AG09319 (cell line): ENCODE data around the gene KMT5C.

Source experiments
- DNase-seq: peaks from one replicate; pipeline ENCODE4 v3.0.0-alpha.2; 2010; ENCODE audit warnings: low read depth; ENCODE audit errors: extremely low read depth
- TF ChIP-seq, protein P1 (sequence below): IDR thresholded peaks from 2 replicates; pipeline ENCODE4 v1.5.1; 2011; ENCODE audit warnings: low read depth, mild to moderate bottlenecking, inconsistent platforms, low read length, moderate library complexity

The KMT5C gene

DNA sequence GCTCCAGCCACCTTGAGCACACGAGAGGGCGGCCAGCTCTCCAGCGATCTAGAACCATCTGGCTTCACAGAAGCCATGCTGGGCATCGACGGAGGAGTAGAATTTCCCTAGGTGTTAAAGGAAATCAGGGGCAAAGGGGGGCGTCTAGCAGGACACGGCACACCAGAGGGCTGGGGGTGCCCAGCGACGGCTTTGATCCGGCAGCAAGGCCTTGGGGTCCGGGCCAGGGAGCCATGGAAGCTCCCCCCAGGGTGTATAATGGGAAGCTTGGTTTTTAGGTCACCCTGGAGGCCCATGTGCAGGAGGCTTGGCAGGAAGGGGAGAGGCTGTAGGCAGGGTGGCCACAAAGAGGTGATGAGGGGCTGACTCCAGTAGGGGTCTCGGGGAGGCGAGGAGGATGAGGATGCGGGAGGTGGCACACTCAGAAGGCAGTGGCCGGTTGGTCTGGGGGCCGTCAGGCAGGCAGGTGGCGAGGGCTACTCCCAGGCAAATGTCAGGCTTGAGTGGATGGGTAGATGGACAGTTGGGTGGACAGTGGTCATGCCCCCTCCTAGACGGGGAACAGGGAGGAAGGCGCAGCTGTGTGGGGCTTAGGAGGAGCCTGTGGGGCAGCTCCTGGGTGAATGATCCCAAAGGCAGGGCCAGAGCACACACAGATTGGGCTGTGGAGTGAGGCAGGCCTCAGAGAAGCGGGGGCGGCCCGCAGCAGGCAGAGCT is 5.6 kb downstream of the KMT5C start:
- no peak for DNase-seq
- TF ChIP-seq, protein P1, sequence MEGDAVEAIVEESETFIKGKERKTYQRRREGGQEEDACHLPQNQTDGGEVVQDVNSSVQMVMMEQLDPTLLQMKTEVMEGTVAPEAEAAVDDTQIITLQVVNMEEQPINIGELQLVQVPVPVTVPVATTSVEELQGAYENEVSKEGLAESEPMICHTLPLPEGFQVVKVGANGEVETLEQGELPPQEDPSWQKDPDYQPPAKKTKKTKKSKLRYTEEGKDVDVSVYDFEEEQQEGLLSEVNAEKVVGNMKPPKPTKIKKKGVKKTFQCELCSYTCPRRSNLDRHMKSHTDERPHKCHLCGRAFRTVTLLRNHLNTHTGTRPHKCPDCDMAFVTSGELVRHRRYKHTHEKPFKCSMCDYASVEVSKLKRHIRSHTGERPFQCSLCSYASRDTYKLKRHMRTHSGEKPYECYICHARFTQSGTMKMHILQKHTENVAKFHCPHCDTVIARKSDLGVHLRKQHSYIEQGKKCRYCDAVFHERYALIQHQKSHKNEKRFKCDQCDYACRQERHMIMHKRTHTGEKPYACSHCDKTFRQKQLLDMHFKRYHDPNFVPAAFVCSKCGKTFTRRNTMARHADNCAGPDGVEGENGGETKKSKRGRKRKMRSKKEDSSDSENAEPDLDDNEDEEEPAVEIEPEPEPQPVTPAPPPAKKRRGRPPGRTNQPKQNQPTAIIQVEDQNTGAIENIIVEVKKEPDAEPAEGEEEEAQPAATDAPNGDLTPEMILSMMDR: no peak

DNA sequence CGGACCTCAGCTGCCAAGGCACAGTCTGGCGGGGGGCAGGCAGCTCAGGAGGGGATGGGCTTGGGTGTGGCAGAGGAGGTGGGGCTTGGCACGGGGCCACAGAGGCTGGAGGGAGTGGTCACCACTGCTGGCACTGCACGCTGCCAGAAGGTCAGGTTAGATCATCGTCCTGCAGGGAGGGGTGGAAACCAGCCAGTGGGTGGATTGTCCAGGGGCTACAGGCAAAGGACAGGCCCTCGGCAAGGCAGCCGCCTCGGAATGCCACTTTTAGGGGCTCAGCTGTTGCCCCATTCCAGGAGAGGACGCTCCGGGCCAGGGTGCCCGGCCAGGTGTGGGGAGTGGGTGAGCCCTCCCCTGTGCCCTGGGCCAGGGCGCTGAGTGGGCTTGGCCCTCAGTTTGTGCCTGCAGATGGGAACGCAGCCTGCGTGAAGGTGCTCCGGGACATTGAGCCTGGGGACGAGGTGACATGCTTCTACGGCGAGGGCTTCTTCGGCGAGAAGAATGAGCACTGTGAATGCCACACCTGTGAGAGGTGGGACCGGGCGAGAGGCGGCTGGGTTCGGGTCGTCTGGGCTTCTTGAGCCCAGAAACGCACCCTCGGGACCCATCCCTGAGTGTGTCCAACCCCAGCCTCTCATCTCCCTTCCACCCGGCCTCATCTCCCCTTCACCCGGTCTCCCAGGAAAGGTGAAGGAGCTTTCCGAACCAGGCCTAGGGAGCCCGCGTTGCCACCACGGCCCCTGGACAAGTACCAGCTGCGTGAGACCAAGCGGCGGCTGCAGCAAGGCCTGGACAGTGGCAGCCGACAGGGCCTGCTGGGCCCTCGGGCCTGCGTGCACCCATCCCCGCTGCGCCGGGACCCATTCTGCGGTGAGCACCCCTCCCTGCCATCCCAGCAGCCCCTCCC is 6.4 kb downstream of the KMT5C start:
- no peak for DNase-seq
- TF ChIP-seq, protein P1: no peak

GRCh38 chr19:55346725-55347441 is 7.2 kb downstream of the KMT5C start:
- no peak for DNase-seq
- TF ChIP-seq, protein P1: no peak

DNA sequence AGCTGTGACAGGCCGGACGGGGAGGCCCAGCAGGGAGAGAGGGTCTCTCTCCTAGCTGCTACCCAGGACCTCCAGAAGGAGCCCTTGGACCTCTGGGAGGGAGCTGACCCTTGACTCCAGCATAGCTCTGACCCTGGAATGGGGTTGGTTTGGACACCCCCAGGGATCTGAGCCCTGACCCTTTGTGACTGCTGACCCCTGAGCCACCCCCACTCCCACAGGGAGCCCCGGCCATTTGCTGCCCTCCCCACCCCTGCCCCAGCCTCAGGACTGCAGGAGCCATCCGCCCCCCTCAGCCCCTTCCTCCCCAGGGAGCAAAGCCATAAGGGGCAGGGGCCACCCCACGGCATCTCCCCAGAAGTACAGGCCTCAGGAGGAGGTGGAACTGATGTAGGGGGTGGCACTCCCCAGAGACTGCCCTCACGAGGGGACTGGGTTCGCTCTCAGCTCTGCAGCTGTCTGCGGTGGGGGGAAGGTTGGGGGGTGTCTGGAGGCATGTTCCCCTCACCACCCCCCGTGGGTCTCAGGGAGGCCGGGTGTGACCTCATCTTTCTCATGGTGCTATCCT is 7.8 kb downstream of the KMT5C start:
- TF ChIP-seq, protein P1: no peak
- DNase-seq: no peak

GRCh38 chr19:55348317-55349034 is 8.8 kb downstream of the KMT5C start:
- TF ChIP-seq, protein P1: no peak
- DNase-seq: no peak

DNA sequence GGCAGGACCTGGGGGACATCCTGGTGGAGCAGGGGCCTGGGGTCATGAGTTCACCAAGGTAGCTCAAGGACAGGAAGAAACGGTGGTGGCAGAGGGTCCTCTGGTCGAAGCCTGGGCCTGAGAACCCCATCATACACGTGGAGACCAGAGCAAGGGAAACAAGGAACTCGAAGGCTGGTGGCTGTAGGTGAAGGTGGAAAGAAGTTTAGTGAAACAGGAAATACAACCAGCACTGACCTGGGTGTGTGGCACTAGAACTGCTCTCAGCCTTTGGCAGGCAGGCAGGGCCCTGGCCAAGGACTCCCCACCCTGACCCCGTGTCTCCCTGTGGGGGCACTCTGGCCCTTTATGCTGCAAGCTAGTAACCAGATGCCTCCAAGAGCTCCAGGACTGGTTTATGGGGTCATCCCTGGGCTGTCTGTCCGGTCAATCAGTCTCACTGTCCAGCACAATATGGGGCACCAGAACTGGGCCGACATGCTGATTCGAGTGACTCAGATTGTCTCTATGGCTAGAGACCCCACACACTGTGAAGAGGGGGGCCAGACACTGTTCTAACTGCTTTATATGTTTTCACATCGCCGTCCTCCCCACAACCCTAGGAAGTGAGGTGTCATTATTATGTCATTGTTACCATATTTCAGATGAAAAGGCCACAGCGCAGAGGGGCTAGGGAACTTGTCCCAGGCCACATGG is 11.1 kb downstream of the KMT5C start:
- TF ChIP-seq, protein P1: no peak
- DNase-seq: no peak
